SIG-M5 treated with dmso at 0.1 percent for 504 hours (cell line): ENCODE measurements around the gene FAM53B.

ENCODE experiments used
- DNase-seq: peaks from one replicate; lab custom pipeline; 2025; ENCODE audit not compliant: unreplicated experiment; lab: John Stamatoyannopoulos, UW

Gene FAM53B

DNA sequence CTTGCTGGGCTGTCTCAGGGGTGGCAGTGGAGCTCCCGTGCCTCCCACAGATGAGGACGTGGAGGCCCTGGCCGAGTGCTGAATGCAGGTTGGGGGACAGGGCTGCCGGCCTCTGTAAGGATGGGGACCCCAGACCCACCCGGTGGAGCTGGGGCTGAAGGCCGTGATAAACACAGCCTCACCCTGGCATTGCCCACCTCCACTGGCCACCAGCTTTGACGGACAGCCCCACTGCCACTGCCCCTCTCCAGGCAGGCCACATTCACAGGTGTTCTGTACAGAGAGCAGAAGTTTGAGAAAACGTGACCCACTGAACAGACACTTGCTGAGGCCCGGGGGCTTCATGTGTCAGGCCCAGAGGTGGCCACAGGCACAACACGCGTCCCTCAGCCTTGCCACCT lies 156.4 kb downstream of the FAM53B start:
- no peak for DNase-seq

DNA sequence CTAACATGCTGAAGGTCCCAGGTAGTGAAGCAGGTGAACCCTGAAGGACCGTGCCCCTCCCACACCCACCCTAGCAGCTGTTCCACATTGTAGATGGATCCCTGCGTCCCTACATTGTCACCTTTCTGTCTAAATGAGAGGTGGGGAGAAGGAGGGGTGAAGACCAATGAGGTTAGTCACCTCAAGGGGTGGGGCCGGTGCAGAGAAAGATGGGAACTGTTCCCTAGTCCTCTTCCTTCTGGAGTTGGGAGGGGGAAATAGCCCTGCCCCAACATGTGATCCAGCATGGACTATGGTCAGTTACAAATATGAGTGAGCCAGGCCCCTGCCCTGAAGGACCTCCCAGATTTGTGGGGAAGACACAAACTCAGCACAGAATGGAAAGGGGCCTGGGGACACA lies 158.0 kb downstream of the FAM53B start:
- no peak for DNase-seq

DNA sequence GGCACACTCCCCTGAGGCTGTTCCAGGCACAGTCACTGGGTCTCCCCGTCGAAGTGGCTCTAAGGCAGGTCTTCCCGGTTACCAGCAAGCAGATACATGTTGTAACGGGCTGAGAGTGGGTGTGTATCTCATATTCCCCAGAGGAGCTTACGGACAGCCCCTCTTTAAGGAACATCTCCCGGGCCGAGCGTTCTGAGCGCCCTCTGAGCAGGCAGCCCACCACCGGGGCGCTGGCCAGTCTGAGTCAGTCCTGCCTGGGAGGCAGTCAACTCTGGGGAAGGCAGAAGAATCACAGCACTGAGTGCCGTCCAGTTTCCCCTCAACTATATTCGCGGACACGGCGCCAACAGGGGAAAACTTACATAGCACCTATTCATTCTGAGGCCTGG lies 165.2 kb downstream of the FAM53B start:
- no peak for DNase-seq

DNA sequence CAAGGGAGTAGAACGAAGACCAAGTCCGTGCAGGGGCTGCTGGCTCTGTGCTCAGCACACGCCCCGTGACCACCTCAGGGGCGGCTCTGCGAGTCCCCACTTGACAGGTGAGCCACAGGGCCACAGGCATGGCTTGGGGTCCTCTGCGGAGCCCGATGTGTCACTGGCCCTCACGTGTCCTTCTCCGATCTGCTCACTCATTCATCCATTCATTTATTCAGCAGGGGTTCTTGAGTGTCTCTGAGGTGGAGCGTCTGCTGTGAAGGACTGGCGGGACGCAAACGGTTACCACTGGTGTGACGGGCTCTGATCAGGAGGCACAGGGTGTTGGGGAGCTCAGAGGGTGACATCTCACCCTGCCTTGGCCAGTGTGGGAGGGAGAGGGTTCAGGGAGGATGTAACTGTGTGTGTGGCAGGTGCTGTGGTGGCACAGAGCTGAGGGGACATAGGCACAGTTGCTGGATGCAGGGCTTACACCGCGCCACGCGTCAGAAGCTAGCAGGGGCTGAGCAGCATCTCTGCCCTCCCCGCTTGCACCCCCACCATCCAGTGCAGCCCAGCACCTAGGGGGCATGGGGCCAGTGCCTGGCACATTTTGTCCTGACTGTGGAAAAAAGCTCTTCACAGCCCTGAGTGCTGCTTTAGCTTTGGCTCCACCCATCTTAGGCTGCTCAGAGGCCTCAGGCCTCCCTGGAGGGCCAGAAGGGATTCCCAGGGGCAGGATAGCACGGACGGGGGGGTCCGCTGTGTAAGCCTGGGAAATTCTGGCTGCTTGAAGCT lies 165.8 kb downstream of the FAM53B start:
- no peak for DNase-seq

DNA sequence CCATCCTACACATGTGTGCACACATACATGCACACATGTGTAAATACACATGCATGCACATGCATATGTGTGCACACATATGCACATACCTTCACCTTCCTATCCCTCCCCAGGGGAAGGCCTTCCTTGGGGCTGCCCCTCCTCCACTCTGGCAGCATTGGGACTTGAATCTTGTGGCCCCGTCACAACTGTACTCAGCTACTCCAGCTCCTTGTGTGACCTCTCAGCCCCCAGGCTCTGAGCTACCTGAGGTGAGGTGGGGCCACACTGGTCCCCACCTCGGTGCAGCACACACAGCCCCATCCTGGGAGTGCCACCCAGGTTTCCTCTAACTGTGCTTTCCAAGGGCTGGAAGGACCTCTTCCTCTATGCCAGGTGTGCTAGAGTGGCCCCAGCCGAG lies 166.5 kb downstream of the FAM53B start:
- no peak for DNase-seq

DNA sequence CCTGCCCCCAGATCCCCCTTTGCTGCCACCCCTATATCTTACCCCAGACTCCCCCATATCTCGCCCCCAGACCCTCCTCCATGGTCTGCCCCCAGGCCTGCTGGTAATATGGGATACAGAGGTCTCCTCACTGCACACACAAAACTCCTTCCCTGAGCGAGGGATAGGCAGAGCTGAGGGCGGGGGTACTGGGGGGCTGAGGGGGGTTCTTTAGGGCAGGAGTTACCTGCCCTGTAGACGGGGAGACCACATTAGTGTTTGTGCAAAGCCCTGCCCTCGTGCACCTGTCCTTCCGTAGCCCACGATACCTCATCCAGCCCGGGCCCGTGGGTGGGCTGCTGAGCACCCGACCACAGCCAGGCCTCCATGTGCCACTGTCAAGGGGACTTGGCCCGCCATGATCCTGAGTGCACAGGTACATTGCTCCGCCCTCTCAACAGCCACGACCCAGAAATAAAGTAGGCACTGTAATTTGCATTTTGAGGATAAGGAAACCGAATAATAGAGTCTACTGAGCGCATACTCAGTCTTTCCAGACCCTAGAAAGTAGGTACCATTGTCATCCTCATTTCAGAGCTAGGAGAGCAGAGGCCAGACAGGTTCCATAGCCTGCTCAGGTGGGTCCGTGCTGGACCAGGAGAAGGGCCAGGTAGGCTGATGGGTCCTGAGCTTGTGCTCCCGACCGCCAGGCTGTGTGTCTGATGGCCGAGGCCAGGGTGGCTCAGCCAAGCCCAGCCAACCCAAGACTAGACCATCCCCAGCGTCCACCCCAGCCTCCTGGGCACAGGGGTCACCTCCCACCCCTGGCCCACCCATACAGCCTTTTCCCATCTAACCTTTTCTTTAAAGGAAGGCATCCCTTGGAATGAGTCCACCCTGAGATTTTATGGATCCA lies 167.4 kb downstream of the FAM53B start:
- no peak for DNase-seq

DNA sequence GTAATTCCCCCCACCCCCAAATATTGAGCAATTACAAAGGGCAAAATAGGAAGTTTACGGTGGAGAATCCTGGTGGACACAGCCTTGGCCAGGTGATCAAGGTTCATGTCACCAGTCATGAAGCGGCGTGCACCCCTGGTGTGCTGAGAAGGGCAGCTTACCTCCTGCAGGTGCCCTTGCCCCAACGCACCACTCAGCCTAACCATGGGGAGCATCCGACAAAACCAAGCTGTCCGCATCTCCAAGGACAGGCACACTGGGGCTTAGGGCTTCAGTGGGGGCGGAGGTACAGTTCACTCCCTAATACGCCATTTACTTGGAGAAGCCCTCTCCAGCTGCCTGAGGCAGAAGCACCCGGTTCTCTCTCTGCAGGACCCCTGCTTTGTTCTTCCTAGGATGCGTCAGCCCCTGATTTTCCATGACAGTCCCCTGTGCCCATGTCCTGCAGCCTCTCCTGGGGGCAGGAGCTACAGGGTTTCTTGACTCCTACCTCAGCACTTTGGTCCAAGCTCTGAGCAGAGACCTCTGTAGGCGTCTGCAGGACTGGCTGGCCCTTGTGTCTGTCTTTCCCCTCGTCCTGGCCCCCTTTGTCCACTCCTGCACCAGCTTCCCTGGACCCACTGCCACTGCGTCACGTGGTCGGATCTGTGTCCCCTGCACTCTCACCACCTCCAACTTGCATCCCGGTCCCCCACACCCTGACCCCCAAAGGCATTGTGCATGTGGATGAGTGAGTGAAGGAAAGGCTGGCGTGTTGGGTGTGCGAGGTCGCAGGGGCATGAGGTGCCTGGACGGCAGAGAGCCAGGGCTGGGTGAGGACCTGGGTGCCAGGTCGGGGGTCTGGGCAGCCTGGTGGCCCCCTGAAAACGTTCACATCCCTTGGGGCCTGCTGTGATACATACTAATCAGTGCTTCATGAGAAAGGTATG lies 168.8 kb downstream of the FAM53B start:
- no peak for DNase-seq

DNA sequence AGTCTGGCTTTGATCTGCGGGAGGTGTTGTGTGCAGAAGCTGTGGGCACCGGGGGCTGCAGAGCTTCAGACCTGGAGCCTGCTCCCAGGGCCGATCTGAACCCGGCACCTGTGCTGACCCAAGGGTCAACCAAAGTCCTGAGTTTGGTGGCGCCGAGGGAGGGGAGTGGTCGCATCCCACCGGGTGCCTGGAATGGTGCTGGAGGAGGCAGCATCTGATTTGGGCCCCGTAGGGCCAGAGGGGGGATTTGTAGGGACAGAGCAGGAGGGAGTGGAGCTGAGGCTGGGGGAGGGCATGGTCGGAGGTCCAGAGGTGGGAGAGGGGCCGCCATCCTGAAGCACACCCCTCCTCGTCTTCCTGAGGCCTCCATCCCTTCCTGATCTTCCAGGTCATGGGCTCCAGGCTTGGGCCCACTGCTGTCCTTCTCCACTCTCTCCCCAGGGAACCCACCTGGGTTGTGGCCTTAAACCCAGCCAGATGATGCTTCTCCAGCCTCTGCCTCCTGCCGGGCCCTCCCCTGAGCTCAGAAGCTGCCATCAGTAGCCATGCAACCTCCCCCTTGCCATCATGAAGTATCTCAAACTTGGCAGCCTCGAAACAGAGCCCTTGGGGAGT lies 169.6 kb downstream of the FAM53B start:
- DNase-seq, result no peak

DNA sequence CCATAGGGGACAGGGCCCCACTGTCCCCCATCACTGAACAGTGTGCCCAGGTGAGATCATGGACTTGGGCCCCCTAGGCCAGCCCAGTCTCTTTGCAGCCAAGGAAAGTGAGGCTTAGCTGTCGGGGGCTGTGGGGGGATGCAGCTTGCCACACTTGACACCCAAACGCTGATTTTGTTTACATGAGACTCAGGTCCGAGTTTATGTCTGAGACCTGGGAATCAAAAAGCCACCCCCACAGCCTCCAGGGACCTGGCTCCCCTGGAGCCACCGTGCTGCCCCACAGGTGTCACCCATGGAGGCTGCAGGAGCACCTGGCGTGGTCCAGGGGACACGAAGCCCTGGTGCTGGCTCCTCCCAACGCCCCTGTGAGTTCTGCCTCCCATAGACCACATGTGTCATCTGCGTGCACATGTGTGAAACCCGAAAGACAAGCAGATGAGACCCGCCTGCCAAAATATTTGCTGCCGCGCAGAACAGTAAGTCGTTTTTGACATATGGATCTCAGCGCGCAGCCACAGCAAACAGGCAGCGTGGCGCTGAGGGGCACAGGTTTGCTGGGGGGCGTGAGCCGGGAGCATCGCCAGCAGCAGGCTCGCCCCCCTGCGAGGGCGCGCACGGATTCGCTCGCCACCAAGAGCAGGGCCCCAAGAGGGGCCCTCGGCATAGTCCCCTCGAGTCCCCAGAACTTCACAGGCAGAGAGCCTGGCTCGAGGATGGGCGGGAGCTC lies 170.3 kb downstream of the FAM53B start:
- DNase-seq, result no peak

DNA sequence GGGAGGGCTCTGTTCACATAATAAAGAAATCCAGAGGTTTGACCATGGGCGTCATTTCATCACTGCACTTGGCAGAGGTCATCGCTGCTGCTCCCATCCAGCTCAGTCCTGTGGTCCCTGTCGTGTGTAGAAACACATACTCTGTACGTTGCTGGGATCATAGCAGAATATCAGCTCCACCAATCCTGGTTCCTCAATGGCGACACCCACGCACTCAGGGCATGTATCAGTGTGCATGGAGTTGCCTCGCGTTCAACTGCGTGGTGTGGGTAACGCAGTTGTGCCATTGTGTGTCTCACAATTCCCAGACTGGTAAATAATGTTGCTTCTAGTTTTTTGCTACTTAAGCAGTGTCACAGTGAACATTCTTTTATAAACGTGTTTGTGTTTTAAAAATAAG lies 171.4 kb downstream of the FAM53B start:
- DNase-seq, result no peak

DNA sequence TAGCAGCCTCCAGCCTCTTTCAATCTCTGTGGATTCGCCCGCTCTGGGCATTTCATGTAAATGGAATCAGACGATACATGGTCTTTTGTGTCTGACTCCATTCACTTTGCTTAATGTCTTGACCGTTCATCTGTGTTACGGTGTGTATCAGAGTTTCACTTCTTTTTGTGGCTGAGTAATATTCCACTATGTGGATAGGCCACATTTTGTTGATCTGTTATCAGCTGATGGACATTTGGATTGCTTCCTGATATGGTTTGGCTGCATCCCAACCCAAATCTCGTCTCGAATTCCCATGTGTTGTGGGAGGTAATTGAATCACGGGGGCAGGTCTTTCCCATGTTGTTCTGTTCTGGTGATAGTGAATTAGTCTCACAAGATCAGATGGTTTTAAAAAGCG lies 173.5 kb downstream of the FAM53B start:
- DNase-seq, result no peak

DNA sequence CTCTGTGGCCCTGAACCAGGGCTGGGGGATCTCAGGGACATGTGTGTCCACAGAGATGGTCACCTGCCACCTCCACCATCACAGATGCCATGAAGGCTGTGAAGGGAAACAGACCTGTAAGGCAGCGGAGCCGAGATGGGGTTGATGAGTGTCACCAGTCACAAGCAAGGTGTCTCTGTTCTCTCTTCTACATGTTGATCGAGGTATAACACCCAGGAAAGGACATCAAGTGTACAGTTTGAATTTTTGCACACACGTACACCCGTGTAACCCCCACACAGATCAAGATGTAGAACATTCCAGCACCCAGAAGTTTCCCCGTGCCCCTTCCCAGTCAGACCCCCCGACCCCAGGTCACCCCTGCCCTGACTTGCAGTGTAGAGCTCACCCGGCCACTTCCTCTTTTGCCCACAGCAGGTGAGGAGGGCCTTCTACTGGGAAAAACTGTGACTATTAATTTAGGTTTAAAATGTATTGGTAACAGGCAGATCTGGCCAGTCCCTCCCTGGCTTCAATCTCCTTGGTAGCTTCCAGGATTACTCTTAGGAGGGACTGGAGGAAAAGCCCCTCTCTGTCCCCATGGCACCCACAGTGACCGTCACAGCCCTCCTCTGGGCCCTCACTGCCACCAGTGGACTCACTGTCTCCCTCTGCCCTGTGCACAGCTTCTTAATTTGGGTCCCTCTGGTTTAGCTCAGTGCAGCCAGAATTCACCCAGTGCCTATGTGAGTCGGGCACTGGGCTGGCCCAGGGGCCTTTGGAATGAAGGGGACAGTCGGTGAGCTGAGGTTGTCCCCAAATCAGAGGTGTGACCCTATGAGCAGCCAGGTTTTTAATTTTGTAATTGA lies 174.3 kb downstream of the FAM53B start:
- no peak for DNase-seq
